HUDEP-2 (cell line): Measurements from ENCODE around the gene MMADHC.

ENCODE experiments used
- DNase-seq, 76 experiments: peaks; one replicate each; lab custom pipeline; 2025; ENCODE audit not compliant: unreplicated experiment in 76 of 76; lab: John Stamatoyannopoulos, UW

Gene MMADHC

GRCh38 chr2:149559341-149560068 is 28.1 kb downstream of the MMADHC start:
- no peak for DNase-seq

GRCh38 chr2:149556452-149556851 is 31.1 kb downstream of the MMADHC start:
- DNase-seq, result no peak

- no peak for DNase-seq
These were observed 34.7 kb downstream of the MMADHC start for GRCh38 chr2:149552830-149553229.

- DNase-seq, result no peak
These were observed 35.3 kb downstream of the MMADHC start for GRCh38 chr2:149552226-149552625.

- DNase-seq, result no peak
These were observed 42.9 kb downstream of the MMADHC start for GRCh38 chr2:149544692-149545091.

GRCh38 chr2:149543845-149544244 is 43.7 kb downstream of the MMADHC start:
- DNase-seq, result no peak

GRCh38 chr2:149540138-149540537 is 47.4 kb downstream of the MMADHC start:
- DNase-seq, result no peak

- DNase-seq, result no peak
These were observed 49.3 kb downstream of the MMADHC start for GRCh38 chr2:149538138-149538833.

GRCh38 chr2:149537092-149537726 is 50.4 kb downstream of the MMADHC start:
- no peak for DNase-seq

- no peak for DNase-seq
These were observed 50.9 kb downstream of the MMADHC start for GRCh38 chr2:149536649-149537048.

- DNase-seq, result no peak
These were observed 52.9 kb downstream of the MMADHC start for GRCh38 chr2:149534674-149535073.

GRCh38 chr2:149528983-149529382 is 58.6 kb downstream of the MMADHC start:
- DNase-seq, result no peak

- DNase-seq, result no peak
These were observed 59.4 kb downstream of the MMADHC start for GRCh38 chr2:149527998-149528755.

- DNase-seq, result no peak
These were observed 60.9 kb downstream of the MMADHC start for GRCh38 chr2:149526689-149527088.

GRCh38 chr2:149525323-149525722 is 62.3 kb downstream of the MMADHC start:
- DNase-seq, result no peak
